ENCODE measurements around the gene EEA1.

EEA1 gene

DNA sequence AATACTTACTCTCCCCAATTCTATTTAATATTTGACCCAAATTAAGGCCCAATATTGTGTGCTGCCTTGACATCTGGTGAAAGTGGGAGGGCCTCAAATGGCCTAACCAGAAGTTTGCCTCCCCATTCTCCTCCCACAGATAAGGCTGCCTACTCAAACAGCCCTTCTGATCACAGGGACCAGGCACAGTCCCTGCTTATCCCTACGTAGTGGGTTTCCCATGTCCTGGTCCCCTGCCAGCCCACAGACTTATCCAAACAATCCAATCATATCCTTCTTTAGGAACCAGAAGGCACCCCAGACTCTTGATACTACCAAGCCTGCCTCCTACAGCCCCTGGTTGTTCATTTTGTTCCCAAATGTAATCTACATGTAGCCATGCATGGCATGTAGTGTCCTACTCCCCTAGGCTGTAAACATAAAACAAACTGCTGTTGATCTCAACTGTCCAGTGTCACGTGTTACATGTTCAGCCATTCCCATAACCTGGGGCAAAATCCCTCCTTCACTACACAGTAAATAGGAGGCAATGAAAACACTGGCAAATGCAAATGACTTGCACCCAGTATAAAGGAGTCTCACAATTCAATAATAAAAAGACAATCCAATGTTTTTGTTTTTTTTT is 49.3 kb downstream of the EEA1 start:
- no peak for DNase-seq

DNA sequence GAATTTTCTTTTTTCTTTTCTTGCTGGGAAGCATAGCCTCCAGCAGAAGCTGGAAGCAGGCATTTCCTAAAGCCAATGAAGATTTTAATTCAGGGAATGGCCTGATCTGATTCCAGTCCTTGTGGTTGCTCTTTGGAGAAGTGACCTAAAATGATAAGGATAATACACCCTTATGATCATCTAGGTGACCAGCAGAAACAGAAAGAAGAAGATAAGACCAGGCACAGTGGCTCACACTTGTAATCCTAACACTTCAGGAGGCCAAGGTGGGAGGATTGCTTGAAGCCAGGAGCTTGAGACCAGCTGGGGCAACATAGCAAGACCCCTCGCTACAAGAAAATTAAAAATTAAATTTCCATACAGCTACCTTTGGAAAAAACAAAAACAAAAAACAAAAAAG is 51.2 kb downstream of the EEA1 start:
- DNase-seq: no peak

DNA sequence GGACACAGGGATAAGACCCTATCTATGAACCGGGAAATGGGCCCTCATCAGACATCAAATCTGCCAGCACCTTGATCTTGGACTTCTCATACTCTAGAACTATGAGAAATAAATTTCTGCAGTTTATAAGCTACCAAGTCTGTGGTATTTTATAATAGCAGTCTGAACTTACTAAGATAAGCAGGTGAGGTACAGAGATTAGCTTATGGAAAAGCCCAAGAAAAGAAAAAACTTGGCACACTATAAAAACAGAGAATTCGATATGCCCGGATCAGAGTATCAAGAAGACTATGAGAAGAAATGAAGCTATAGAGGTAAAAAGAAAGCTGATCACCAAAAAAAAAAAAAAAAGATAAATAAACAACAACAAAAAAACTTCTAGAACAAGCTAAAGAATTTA is 52.6 kb downstream of the EEA1 start:
- DNase-seq: no peak

DNA sequence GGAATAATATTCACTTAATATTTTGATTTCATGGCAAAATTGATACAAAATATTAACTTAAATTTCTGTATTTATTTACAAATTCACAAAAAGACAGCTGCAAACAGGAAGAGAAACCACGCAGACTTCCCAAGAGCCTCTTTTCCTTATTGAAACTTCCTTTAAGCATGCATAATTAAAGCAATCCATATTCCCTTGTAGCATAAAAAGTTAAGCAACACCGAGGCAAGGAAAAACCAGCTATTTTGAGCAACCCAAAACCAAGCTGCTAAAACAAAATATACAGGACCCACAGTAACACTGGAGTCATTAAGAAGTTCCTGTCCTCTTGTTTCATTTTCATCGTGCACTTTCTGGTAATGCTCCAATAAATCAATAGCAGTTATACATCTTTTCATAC is 58.0 kb downstream of the EEA1 start:
- DNase-seq: no peak

DNA sequence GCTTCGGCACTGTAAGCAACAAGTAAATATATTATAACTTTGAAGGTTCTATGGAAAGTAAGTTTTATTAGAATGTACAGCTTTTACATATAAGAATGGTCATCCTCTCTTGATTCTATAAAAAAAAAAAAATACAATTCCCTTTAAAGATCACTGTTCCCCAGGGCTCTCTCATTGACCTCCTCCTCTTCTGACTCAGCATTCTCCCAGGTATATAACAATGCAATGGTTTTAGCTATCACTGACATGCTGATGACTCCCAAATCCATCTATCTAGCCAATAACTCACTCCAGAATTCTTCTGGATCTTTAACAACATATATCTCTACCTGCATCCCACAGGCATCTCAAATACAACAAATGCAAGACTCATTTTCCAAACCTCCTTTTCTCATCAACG is 62.7 kb downstream of the EEA1 start:
- DNase-seq: no peak

DNA sequence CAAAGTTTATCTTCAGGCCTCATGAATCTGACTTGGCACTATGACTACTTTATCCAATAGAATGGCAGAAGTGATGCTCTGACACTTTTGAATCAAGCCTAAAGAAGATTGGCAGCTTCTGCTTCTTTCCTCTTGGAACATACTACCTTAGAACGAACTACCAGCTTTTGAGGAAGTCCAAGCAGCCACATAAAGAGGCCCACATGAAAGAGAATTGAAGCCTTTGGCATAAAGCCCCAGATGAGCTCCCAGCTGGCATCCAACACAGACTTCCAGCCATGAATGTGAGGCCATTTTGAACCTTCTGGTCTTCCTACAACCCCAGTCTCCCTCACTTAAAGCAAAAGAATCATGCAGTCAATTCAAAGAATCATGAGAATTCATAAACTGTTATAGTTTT is 65.8 kb downstream of the EEA1 start:
- DNase-seq: no peak

DNA sequence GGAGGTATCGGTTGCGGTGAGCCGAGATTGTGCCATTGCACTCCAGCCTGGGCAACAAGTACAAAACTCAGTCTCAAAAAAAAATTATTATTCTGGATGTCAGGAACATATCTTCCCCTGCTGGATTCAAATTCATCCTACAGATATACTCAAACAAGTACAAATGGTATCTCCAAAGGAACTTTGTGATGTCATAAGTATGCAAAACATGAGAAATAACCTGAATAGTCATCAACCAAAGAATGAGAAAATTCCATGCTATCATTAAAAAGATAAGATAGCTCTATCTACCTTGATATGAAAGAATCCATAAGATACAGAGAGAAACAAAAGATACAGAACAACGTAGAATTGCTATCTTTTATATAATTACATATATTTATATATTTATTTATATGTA is 67.7 kb downstream of the EEA1 start:
- no peak for DNase-seq

DNA sequence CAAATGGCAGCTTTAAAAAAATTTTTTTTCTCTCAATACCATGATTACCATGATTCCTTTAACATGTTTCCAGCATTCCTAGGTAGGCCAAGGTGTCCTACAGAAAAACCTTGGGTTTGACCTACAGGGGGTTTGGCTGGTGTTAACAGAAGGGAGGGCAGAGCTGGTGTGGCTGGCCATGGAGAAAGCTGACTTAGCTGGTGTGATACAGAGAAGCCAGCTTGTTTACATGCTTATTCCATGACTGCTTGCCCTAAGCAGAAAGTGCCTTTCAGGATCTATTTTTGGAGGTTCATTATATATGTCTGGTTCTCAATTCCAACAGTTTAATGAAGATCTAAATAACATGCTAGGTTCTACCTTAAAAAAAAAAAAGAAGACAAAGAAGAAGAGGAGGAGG is 68.6 kb downstream of the EEA1 start:
- no peak for DNase-seq

DNA sequence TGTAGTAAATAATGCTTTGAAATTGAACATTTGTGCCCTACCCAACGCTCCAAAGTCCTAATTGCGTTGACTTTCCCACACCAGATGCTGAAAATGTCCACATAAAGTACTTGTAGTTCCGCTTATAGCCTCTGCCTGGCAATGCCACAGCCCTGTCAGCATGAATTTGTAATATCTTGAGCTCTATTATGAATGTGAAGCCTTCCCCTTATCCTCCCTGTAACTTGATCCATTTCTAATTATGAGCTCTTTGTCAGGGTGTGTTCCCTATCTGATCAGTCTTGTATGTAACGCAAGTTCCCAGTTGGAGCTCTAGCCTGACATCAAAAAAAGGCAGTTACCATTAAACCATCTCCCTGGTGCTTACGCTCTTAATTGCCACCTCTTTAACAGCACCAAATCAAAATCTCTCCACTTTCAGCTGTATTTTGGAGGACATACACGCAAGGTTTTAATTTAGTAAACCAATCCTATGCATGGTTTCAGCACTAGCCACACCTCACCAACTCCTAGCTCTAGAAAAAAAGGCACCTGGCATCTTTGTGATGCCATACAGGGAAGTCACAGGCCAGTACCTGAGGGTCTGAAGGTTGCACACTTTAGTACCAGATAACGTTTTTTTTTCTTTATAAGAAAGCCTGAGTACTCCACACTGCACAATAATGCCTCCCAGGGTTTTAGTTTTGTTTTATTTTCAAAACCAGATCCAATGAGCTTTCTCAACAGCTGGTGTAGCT is 69.3 kb downstream of the EEA1 start:
- DNase-seq: no peak

DNA sequence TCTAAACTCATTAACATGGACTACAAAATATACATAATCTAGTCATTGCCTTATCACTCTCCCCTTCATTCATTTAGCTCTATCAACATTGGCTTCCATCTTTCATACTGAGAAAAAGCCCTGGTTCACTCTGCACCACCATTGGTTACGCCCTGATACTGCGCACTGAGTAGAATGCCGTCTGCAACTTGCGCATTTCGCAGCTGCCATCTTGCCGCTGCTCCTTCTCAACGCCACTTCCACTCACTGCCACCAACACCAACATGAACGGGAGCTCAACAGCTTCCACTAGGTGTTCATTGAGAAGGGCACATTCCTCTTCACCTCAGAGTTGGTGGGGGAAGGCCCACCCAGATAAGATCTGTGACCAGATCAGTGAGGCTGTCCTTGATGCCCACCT is 71.3 kb downstream of the EEA1 start:
- DNase-seq: no peak

DNA sequence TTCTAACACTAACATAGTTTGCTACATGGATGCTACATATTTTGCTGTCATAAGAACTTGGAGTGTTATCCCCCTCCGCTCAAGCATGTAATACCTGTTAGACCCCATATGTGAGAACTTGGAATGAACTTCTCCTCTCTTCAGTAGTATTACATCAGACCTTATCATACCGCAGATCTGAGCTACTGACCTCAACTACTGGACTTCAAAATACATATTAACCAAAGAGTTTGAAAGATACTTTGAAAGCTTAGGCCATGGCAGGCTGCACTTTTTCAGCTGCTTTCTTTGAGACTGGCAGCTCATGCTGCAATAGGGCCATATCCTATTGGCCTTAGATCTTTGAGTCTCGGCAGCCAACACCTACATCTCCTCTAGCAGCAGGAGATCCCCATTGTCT is 74.8 kb downstream of the EEA1 start:
- DNase-seq: no peak

DNA sequence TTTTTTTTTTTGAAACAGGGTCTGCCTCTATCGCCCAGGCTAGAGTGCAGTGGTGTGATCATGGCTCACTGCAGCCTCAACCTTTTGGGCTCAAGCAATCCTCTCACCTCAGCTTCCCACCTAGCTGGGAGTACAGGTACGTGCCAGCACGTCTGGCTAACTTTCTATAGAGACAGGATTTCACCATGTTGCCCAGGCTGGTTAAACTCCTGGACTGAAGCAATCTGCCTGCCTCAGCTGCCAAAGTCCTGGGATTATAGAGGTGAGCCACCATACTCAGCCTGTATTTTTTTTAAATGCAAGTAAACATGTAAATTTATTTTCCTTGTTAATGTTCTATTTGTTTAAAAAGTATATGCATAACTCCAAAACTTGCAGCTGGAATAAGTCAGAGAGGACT is 80.4 kb downstream of the EEA1 start:
- no peak for DNase-seq

DNA sequence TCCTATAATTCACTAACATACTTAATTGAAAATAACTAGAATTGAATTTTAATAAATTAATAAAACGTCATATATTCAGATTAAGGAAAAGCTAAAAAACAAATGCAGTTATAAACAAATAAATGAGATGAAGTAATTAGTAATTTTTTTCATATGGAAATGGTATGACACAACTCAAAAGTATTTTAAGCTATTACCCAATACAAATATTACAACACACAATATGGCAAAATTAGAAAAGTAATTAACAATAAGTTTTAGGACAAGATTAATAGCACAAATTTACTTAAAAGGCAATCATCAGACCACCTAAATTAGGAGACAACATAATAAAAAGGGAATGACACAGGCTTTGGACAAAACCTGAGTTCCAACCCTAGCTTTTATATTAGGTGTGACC is 81.7 kb downstream of the EEA1 start:
- DNase-seq: no peak

DNA sequence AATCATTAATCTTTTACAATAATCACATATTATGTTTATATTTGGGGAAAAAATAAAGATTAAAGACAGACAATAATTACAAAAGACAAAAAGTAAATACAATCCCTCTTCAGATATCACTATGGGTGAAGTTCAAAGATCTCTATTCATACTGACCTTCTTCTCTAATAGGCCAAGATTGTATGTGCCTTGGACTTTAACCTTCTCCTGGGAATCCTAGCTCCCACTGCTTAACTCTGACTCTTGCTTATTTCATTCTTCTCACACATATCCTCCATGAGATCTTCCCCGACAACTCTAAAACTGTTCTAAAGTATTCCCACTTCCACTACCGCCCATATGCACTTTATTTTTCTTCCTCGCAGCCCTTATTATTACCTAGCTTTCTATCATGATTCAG is 83.8 kb downstream of the EEA1 start:
- DNase-seq: no peak

DNA sequence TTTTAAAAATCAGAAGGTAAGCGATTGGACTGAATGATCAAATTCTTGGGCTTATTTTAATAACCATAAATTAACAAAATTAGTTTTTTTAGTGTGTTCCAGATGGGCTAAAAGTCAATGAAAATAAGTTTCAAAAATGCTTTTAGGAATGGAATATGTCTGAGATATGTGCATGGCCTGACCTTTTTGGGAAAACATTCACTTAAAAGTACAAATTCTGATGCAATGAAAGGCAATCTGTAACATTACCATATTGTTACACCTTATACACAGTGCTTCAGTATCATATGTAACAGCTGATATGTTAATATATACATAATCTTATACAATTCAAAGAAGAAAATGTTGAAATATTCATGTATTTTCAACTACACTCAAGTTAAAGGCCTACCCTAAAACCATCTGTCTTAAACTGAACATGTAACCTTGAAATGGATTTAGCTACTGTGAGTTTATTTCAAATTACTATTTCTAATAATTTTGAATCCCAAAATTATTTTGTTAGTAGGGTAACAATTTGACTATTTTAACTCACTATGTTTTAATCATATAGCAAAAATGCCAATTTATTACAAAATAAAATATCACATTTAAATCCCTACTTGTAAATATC is 84.8 kb downstream of the EEA1 start:
- DNase-seq: no peak

DNA sequence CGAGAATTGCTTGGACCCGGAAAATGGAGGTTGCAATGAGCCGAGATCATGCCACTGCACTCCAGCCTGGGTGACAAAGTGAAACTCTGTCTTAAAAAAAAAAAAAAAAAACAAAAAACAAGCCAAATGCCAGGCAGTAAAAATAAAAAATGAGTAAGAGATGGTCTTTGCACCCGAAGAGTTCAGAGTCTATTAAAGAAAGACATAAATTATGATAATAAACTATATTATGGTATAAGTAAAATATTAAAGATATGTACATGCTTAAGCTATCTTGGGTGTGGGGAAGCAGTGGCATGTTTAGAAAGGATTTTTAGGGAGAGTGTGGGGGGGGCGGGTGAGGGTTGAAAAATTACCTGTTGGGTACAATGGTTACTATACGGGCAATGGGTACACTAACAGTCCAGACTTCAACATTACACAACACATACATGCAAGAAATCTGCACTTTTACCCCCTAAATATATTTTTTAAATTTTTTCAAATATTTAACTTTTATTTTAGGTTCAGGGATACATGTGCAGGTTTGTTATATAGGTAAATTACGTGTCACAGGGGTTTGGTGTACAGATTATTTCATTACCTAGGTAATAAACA is 99.3 kb downstream of the EEA1 start:
- no peak for DNase-seq

DNA sequence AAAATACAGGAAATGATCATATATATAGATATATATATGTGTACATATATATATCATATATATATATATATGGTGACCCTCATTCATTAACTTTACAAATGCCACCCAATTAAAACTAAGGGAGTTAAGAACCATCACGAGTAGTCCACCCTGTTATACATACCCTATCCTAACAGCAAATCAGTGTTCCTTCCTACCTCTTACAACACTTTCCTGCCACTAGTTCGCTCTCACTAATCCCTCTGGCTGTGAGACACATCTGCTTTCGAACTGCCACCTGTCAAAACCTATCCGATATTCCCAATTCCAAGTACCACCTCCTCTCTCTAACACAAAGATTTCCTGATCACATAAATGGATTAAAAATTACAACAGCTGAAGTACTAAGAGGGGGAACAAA is 100.5 kb downstream of the EEA1 start:
- no peak for DNase-seq

DNA sequence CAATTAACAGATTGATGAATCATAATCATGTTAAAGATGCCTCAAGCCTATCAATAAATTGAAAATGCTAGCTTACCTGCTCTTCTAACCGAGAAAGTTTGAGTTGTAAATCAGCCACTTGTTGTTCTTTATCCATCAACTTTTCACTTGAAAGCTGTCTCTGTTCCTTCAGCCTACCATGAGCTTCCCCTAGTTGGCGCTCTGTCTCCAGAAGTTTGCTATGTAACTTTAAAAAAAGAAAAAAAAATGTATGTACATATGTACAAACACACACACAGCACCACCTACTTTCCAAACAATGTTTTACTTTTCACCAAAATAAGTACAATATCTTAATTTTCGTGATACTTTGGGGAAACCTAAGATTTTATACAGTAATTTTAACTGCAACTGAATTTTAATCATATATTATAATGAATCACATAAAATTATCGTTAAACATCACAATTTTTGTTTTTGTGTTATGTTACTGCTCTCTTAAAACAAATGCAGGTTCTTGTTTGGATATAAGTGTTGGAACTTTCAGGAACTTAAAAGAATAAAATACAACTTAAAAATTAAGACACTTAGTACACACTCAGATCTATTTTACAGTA is 101.2 kb downstream of the EEA1 start:
- DNase-seq: peak; percentile 50 to 52

DNA sequence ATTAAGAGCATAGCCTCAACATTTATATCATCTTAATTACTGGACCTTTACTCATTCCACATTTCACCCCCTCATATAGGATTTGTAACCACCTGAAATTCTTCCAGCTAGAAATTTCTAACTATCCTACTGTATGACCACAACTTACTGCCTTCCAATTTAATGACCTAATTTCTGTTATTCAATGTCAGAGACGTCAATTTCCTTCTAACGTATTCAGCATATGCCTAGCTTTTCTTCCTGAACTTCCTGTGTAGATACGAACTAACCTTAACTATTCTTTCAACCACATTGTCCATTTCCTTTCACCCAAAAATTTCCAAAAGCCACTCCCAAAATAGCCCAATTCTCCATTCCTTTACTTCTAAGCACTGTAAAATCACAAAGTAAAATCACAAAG is 108.0 kb downstream of the EEA1 start:
- DNase-seq: no peak

DNA sequence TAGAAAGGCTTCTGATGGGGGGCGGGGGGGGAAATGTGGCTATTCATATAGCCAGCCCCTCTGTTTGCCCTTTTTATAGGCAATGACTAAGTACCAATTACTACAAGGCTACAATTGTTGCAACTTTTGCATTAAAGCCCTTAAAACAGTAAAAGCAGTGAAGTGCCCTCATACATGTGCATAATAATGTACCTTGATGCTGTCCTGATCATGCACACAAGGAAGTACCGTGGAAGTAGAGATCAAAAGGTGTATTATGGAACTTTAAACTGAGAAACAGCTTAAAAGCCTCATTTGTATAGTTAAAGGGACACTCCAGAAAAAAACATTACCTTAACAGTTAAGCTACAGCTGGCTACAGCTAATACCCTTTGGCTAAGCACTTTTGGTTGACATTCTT is 114.5 kb downstream of the EEA1 start:
- no peak for DNase-seq

DNA sequence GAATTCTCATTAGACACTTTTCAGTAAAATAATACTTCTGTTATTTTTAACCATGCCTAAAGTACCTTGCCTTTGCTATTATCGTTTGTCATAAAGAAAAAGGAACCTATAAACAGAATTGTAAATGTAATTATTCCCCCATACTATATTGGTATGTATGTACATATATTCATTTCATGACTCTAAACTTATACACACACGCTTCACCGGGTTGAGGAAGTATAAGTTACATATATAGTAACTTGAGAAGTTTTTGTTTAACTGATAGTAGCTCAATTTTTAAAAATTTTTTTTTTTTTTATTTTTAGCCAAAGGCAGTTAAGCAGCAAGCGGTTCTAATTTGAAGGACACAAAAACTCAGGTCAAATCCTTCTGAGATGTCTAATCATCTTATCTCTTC is 118.7 kb downstream of the EEA1 start:
- DNase-seq: no peak

DNA sequence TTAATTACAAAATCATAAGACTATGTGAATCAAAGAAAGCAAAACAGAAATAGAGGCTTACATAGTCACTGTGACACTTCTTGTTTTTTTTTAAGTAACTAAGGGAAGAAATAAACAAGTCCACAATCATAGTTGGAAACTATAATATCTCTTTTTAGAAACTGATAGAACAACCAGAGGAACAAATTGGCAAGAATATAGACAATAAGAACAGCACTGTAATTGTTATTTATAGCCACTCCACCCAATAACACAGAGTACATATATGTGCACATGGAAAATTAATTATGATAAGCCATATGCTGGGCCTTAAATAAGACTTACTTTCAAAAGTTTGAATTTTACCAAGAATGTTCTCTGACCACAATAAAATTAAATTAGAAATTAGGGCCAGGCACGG is 125.2 kb downstream of the EEA1 start:
- no peak for DNase-seq

DNA sequence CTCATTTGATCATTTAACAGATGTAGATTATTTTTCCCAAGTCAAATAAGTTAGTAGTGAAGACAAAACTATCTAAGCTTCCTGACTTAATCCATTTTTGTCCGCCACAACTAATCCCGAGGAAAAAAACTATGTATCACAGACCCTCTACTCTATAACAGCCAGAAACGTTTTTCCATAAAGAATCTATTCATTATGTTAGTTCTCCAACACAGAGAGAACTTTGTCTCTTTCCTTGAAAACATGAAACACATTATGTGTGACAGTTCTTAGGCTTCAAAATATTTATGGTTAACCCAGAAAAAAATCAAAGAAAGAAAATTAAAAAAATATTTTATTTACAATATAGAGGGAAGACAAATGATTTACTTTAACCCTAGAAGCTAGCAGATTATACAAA is 126.2 kb downstream of the EEA1 start:
- no peak for DNase-seq

DNA sequence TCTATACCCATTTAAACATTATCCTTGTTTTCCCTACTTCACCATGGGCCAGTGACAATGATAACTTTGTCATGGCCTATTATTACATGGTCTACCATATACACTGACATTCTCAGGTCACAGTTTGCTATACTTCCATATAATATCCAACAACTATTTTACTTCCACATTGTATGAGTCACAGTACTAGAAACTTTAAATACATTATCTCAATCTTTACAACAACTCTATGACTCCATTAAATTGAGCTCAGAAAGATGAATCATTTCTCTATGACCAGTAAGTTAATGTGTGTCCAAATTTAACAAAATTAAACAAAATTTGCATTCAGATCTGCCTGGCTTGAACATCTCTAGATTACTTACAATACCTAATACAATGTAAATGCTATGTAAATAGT is 132.4 kb downstream of the EEA1 start:
- no peak for DNase-seq
